Body of pancreas (tissue), 4 donors: ENCODE results near the gene SPOCK2.

Experiments
- CTCF ChIP-seq, 7 experiments: fragments of 450-650 bp in 4 of 7; fragments of 200-600 bp in 3 of 7; sonication (generic) in 3 of 7; IDR thresholded peaks; one replicate each; pipeline ENCODE4 v1.5.1; 2016 to 2019; ENCODE audit warnings: antibody characterized with exemption in 7 of 7
- POLR2A ChIP-seq, 3 donors: fragments of 450-650 bp; IDR thresholded peaks; one replicate each; pipeline ENCODE4 v1.6.1; 2016; ENCODE audit warnings: antibody characterized with exemption in 3 of 3, mild to moderate bottlenecking in 2 of 3

- TF ChIP-seq CTCF (IDR thresholded peaks at IDR 0.05) (no peak), POLR2A (IDR thresholded peaks at IDR 0.05) (no peak)
Measured at GRCh38 chr10:72105710-72106109, 17.4 kb upstream of the SPOCK2 start.
